Measurements from ENCODE around the gene CABLES2. TPM values are rescaled to one million over a fixed set of nuclear protein-coding genes. Genes with fewer than 3 reads are reported as not detected.

Gene CABLES2
- total RNA-seq, 1 donor from 2014 or later, result 1.0 TPM

DNA sequence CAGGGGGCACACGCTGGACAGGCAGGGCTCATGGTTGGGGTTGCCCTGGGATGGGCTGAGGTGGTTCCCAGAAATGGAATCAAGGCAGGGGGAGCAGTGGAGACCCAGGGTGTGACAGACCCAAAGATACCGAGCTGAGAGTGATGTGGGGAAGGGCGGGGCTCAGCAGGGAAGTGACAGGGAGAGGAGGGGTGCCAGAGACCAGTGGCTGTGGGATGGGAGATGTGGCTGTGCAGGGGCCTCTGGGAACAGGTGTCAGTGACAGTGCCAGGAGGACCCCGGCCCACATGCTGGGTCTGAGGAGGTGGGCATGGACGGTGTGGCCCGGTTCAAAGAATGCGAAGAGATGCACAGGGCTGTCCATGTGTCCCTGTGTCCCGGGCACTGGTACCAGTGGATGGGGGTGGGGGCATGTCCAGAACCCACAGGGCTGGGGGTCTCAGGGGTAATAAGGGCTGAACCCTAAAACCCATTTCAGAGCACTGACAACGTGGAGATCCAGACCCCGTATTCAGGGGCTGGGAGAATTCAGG lies 1.0 kb downstream of the CABLES2 start:
- Histone ChIP-seq H3K27me3 (ENCODE audit: control insufficient read depth in 3 of 3, insufficient read depth in 3 of 3, low read length in 3 of 3) (no peaks in the 10 kb centered on the region), H3K9ac (ENCODE audit: low read depth in 1 of 3, low read length in 3 of 3) (peak overlapping the region; percentile 65 to 84 (median 71)), H3K4me3 (ENCODE audit: low read length in 3 of 3) (peak overlapping the region; percentile 71 to 75 (median 73)), H3K4me1 (ENCODE audit: control insufficient read depth in 3 of 3, insufficient read depth in 3 of 3, low read length in 3 of 3) (peaks cover 22 to 42% (median 28%) of the 10 kb centered on the region in 3 donors), H3K9me3 (ENCODE audit: control insufficient read depth in 3 of 3, low read length in 3 of 3) (no peaks in the 10 kb centered on the region), H3K27ac (ENCODE audit: low read depth, low read length) (no peak overlapping the region), H3K36me3 (ENCODE audit: control insufficient read depth in 3 of 3, insufficient read depth in 3 of 3, low read length in 3 of 3) (no peaks in the 10 kb centered on the region)

DNA sequence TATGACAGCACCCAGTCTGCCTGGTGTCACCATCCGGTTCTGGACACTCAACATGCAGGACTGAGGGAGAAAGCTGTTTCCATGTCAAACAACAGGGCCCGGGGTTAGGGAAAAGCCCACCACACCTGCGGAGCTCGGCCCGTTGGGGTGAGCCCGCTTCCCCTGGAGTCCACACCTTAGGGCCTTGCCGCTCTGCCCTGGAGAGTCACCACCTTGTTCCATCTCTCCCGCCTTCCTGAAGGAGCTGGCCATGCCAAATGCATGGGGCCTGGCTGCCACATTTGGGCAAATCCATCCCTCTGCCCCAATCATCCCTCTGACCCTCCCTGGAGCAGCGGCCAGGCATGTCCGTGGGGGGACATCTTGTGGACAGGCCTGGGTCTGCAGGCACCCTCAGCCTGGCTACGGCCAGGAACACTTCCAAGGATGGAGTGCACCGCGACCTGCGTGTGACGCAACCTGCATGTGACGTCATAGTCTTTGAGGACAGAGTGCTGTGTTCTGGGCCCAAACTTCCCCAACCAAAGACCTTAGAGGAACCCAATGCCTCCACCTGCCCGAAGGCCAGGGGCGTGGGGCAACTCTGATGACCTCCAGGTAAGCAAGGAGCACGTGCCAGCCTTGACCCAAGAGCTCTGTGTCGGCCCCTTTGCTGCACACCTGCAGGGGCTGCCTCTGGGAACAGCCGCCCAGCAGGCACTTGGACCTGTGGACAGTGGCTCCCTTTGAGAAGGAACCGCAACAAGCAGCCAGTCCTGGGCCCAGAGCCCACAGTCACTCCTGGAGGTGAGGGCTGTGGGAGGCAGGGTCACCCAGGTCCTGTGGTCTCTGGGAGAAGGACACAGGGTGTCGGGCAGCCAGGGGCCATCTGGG lies 1.7 kb downstream of the CABLES2 start:
- H3K27ac ChIP-seq (ENCODE audit: low read depth, low read length), result no peak overlapping the region
- H3K27me3 ChIP-seq (ENCODE audit: control insufficient read depth in 3 of 3, insufficient read depth in 3 of 3, low read length in 3 of 3), result no peaks in the 10 kb centered on the region
- H3K4me1 ChIP-seq (ENCODE audit: control insufficient read depth in 3 of 3, insufficient read depth in 3 of 3, low read length in 3 of 3), result peaks cover 22 to 39% (median 28%) of the 10 kb centered on the region in 3 donors
- H3K36me3 ChIP-seq (ENCODE audit: control insufficient read depth in 3 of 3, insufficient read depth in 3 of 3, low read length in 3 of 3), result no peaks in the 10 kb centered on the region
- H3K9me3 ChIP-seq (ENCODE audit: control insufficient read depth in 3 of 3, low read length in 3 of 3), result no peaks in the 10 kb centered on the region
- H3K4me3 ChIP-seq (ENCODE audit: low read length in 3 of 3), result peak overlapping the region in 1 of 3 donors; percentile 73
- H3K9ac ChIP-seq (ENCODE audit: low read depth in 1 of 3, low read length in 3 of 3), result peak overlapping the region in 2 of 3 donors; percentile 38 to 84

DNA sequence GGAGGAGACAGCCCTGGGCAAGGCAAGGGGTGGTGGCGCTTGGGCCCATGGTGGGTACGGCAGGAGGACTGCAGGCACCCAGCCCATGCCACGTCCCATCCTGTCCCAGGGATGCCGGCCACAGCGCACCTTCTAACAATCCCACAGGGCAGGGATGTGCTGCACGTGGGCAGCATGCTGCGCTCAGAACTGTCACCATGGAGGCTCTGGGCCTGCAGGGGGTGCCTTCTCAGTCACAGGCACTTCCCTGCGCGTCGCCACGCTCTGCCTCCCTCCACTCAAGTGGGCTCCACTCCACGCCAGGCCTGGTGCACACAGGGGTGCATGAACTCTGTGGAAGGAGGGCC lies 2.4 kb downstream of the CABLES2 start:
- Histone ChIP-seq H3K9me3 (ENCODE audit: control insufficient read depth in 3 of 3, low read length in 3 of 3) (no peaks in the 10 kb centered on the region), H3K4me1 (ENCODE audit: control insufficient read depth in 3 of 3, insufficient read depth in 3 of 3, low read length in 3 of 3) (peaks cover 17 to 33% (median 23%) of the 10 kb centered on the region in 3 donors), H3K36me3 (ENCODE audit: control insufficient read depth in 3 of 3, insufficient read depth in 3 of 3, low read length in 3 of 3) (no peaks in the 10 kb centered on the region), H3K27ac (ENCODE audit: low read depth, low read length) (no peak overlapping the region), H3K27me3 (ENCODE audit: control insufficient read depth in 3 of 3, insufficient read depth in 3 of 3, low read length in 3 of 3) (no peaks in the 10 kb centered on the region), H3K9ac (ENCODE audit: low read depth in 1 of 3, low read length in 3 of 3) (no peak overlapping the region), H3K4me3 (ENCODE audit: low read length in 3 of 3) (no peak overlapping the region)

DNA sequence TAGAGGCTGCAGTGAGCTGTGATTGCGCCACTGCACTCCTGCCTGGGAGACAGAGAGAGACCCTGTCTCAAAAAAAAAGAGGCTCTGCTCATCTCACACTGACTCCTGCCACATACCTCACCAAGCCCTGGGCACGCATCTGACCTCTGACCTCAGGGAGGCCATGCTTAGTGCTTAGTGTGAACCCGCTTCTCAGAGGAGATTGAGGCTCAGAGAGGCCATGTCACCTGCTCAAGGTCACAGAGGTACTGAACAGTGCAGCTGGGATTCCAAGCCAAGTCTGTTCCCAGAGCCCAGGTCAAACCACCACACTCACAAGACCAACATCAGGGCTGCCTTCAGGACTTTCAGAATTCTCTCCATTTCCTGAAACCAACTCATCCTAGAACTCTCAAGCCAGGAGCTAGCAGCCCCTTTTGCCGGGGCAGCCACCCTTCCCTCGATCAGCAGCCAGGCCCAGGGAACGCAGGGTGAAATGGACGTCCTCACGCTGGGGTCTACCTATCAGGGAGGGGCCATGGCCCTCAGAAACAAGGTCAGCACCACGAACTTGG lies 2.9 kb downstream of the CABLES2 start:
- peaks cover 17 to 29% (median 20%) of the 10 kb centered on the region in 3 donors for H3K4me1 ChIP-seq (ENCODE audit: control insufficient read depth in 3 of 3, insufficient read depth in 3 of 3, low read length in 3 of 3)
- H3K27ac ChIP-seq (ENCODE audit: low read depth, low read length), result no peak overlapping the region
- H3K36me3 ChIP-seq (ENCODE audit: control insufficient read depth in 3 of 3, insufficient read depth in 3 of 3, low read length in 3 of 3), result no peaks in the 10 kb centered on the region
- no peaks in the 10 kb centered on the region for H3K9me3 ChIP-seq (ENCODE audit: control insufficient read depth in 3 of 3, low read length in 3 of 3)
- no peaks in the 10 kb centered on the region for H3K27me3 ChIP-seq (ENCODE audit: control insufficient read depth in 3 of 3, insufficient read depth in 3 of 3, low read length in 3 of 3)
- H3K4me3 ChIP-seq (ENCODE audit: low read length in 3 of 3), result no peak overlapping the region
- no peak overlapping the region for H3K9ac ChIP-seq (ENCODE audit: low read depth in 1 of 3, low read length in 3 of 3)

DNA sequence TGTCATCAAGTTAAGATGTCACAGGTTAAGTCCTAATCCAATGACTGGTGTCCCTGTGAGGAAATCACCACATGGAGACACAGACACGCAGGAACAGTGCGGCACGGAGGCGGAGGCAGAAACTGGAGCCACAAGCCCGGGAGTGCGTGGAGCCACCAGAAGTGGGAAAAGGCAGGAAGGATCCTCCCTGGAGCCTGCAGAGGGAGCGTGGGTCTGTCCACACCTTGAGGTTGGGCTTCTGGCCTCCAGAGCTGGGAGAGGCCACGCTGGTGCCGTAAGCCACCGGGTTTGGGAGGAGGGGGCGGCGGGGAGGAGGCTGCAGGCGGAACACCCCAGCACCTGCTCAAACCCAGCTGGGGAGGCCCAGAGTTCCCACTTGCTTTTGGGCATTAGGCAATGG lies 3.8 kb downstream of the CABLES2 start:
- Histone ChIP-seq H3K4me1 (ENCODE audit: control insufficient read depth in 3 of 3, insufficient read depth in 3 of 3, low read length in 3 of 3) (peaks cover 17 to 29% (median 20%) of the 10 kb centered on the region in 3 donors), H3K27ac (ENCODE audit: low read depth, low read length) (no peak overlapping the region), H3K4me3 (ENCODE audit: low read length in 3 of 3) (no peak overlapping the region), H3K27me3 (ENCODE audit: control insufficient read depth in 3 of 3, insufficient read depth in 3 of 3, low read length in 3 of 3) (no peaks in the 10 kb centered on the region), H3K9me3 (ENCODE audit: control insufficient read depth in 3 of 3, low read length in 3 of 3) (no peaks in the 10 kb centered on the region), H3K9ac (ENCODE audit: low read depth in 1 of 3, low read length in 3 of 3) (no peak overlapping the region), H3K36me3 (ENCODE audit: control insufficient read depth in 3 of 3, insufficient read depth in 3 of 3, low read length in 3 of 3) (no peaks in the 10 kb centered on the region)

DNA sequence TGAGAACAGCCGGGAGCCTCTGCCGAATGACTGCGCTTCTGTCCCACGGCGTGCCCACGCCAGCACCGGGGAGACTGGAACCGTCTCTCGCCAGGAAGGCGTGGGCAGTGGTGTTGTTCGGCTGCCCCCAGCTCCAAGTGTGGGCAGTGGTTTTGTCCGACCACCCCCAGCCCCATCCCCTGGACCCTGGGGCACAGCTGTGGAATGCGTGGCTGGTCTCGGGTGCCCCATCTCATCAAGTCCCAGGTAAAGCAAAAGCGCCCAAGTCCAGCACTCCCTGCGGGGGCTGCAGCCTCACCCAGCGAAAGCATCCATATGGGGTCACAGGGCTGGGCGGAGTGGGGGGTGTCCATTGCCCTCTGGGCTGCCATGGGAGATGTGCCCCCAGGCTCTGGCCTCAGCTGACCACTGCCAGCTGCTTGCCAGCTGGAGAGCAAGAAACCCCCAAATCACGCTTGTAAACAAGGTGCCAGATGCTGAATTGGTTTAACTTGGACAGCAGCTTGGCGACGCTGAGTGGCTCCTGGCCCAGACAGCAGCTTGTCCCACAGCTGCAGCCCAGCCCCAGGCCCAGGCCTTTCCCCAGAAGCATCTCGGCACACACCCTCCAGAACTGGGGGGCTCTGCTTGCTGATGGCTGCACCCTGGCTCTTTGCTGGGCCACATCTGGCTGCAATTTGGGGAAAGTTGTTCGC lies 4.5 kb downstream of the CABLES2 start:
- no peak overlapping the region for H3K9ac ChIP-seq (ENCODE audit: low read depth in 1 of 3, low read length in 3 of 3)
- H3K27ac ChIP-seq (ENCODE audit: low read depth, low read length), result no peak overlapping the region
- H3K9me3 ChIP-seq (ENCODE audit: control insufficient read depth in 3 of 3, low read length in 3 of 3), result no peaks in the 10 kb centered on the region
- no peaks in the 10 kb centered on the region for H3K36me3 ChIP-seq (ENCODE audit: control insufficient read depth in 3 of 3, insufficient read depth in 3 of 3, low read length in 3 of 3)
- peaks cover 14 to 24% (median 17%) of the 10 kb centered on the region in 3 donors for H3K4me1 ChIP-seq (ENCODE audit: control insufficient read depth in 3 of 3, insufficient read depth in 3 of 3, low read length in 3 of 3)
- no peak overlapping the region for H3K4me3 ChIP-seq (ENCODE audit: low read length in 3 of 3)
- no peaks in the 10 kb centered on the region for H3K27me3 ChIP-seq (ENCODE audit: control insufficient read depth in 3 of 3, insufficient read depth in 3 of 3, low read length in 3 of 3)

DNA sequence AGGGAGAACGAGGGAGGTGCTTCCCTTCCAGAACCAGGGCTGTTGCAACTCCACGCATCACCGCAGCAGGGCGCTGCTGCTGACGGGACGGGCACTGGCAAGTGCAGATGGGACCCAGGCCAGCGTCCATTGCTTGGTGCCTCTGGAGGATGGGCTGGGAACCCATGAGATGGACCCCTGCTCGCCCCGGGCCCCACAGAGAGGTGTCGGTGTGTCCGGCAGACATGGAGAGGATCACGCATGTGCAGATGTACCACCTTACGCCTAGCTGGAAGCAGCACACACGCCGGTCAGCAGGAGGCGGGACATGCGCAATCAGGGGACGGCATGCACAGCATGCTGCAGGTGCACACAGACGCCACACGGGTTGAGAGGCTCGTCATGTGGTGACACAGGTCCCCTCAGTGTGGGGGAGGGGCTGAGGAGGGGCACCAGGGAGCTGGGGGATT lies 5.7 kb downstream of the CABLES2 start:
- Histone ChIP-seq H3K9me3 (ENCODE audit: control insufficient read depth in 3 of 3, low read length in 3 of 3) (no peaks in the 10 kb centered on the region), H3K4me1 (ENCODE audit: control insufficient read depth in 3 of 3, insufficient read depth in 3 of 3, low read length in 3 of 3) (peaks cover 7 to 16% (median 10%) of the 10 kb centered on the region in 3 donors), H3K27me3 (ENCODE audit: control insufficient read depth in 3 of 3, insufficient read depth in 3 of 3, low read length in 3 of 3) (no peaks in the 10 kb centered on the region), H3K27ac (ENCODE audit: low read depth, low read length) (no peak overlapping the region), H3K4me3 (ENCODE audit: low read length in 3 of 3) (no peak overlapping the region), H3K36me3 (ENCODE audit: control insufficient read depth in 3 of 3, insufficient read depth in 3 of 3, low read length in 3 of 3) (no peaks in the 10 kb centered on the region), H3K9ac (ENCODE audit: low read depth in 1 of 3, low read length in 3 of 3) (no peak overlapping the region)

DNA sequence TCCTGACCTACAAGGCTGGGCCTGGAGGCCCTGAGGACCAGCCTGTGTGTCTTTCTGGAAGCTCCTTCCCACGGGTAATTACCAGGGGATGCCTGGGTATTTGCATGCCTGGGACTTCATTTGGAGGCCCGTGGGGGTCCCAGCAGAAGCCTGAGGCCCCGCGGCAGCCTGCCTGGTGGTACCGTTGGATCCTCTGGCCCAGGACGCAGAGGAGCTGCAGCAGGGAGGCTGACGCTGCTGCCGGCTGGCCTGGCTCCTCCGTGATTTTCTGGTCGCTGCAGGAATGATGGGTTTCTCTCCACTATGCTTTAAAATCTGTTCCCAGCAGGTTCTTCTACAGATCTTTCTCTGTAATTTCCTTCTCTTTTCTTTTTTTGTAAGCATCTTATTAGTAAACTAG lies 6.5 kb downstream of the CABLES2 start:
- Histone ChIP-seq H3K9me3 (ENCODE audit: control insufficient read depth in 3 of 3, low read length in 3 of 3) (no peaks in the 10 kb centered on the region), H3K27me3 (ENCODE audit: control insufficient read depth in 3 of 3, insufficient read depth in 3 of 3, low read length in 3 of 3) (no peaks in the 10 kb centered on the region), H3K27ac (ENCODE audit: low read depth, low read length) (no peak overlapping the region), H3K36me3 (ENCODE audit: control insufficient read depth in 3 of 3, insufficient read depth in 3 of 3, low read length in 3 of 3) (no peaks in the 10 kb centered on the region), H3K9ac (ENCODE audit: low read depth in 1 of 3, low read length in 3 of 3) (no peak overlapping the region), H3K4me1 (ENCODE audit: control insufficient read depth in 3 of 3, insufficient read depth in 3 of 3, low read length in 3 of 3) (peaks cover 0 to 8% (median 2%) of the 10 kb centered on the region in 3 donors), H3K4me3 (ENCODE audit: low read length in 3 of 3) (no peak overlapping the region)

DNA sequence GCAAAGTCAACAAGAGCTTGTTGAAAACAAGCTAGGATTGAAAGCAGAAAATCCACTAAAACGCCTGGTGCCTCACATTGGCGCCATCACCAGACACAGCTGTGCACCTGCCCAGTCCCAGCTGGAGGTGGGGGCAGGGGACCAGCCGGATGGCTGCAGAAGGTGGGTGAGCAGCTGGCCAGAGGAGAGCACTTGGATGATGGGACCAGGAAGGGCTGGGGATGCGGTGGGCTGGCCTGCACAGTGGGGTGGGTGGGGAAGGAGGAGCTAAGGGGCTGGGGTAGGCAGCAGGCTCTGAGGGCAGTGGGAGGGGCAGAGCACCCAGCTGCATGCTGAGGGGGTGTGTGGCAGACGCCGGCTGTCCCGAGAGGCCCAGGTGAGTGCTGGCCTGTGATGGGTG lies 7.1 kb downstream of the CABLES2 start:
- Histone ChIP-seq H3K27ac (ENCODE audit: low read depth, low read length) (no peak overlapping the region), H3K9ac (ENCODE audit: low read depth in 1 of 3, low read length in 3 of 3) (no peak overlapping the region), H3K4me3 (ENCODE audit: low read length in 3 of 3) (no peak overlapping the region), H3K36me3 (ENCODE audit: control insufficient read depth in 3 of 3, insufficient read depth in 3 of 3, low read length in 3 of 3) (no peaks in the 10 kb centered on the region), H3K27me3 (ENCODE audit: control insufficient read depth in 3 of 3, insufficient read depth in 3 of 3, low read length in 3 of 3) (no peaks in the 10 kb centered on the region), H3K4me1 (ENCODE audit: control insufficient read depth in 3 of 3, insufficient read depth in 3 of 3, low read length in 3 of 3) (peaks cover 0 to 3% (median 0%) of the 10 kb centered on the region in 3 donors), H3K9me3 (ENCODE audit: control insufficient read depth in 3 of 3, low read length in 3 of 3) (no peaks in the 10 kb centered on the region)

Measured in skeletal muscle tissue (tissue), 4 donors.